Loucy (cell line): ENCODE results near the gene LAPTM5.

Source experiments
- H2AFZ ChIP-seq: fragments of 200-600 bp; sonication (generic); 2 replicates; pipeline ENCODE4 v1.6.0; 2016; ENCODE audit warnings: antibody characterized with exemption, mild to moderate bottlenecking, low read length, moderate library complexity
- H3F3A ChIP-seq: fragments of 200-600 bp; 2 replicates; pipeline ENCODE4 v1.6.0; 2016; ENCODE audit warnings: antibody characterized with exemption, low read depth, mild to moderate bottlenecking
- H3K27me3 ChIP-seq: fragments of 200-600 bp; sonication (generic); 2 replicates; pipeline ENCODE4 v1.6.1; 2014; ENCODE audit warnings: low read length, mild to moderate bottlenecking; ENCODE audit not compliant: insufficient read depth, poor library complexity, severe bottlenecking
- H3K36me3 ChIP-seq: fragments of 200-600 bp; sonication (generic); 2 replicates; pipeline ENCODE4 v1.6.1; 2016; ENCODE audit warnings: low read length; ENCODE audit not compliant: insufficient read depth
- H3K4me1 ChIP-seq: fragments of 200-600 bp; sonication (generic); 2 replicates; pipeline ENCODE4 v1.5.1; 2014; ENCODE audit warnings: low read length, mild to moderate bottlenecking; ENCODE audit not compliant: insufficient read depth, poor library complexity, severe bottlenecking
- H3K4me2 ChIP-seq: fragments of 200-600 bp; sonication (generic); 2 replicates; pipeline ENCODE4 v1.6.0; 2014; ENCODE audit warnings: antibody characterized with exemption, low read length, low read depth, mild to moderate bottlenecking; ENCODE audit not compliant: poor library complexity, severe bottlenecking
- H3K4me3 ChIP-seq: fragments of 200-600 bp; sonication (generic); 2 replicates; pipeline ENCODE4 v1.5.1; 2014; ENCODE audit warnings: low read length, mild to moderate bottlenecking, mixed read lengths; ENCODE audit not compliant: poor library complexity, severe bottlenecking
- H3K79me2 ChIP-seq: fragments of 200-600 bp; sonication (generic); 2 replicates; pipeline ENCODE4 v1.6.1; 2014; ENCODE audit warnings: low read length; ENCODE audit not compliant: insufficient read depth
- H3K9ac ChIP-seq: fragments of 200-600 bp; sonication (generic); 2 replicates; pipeline ENCODE4 v1.6.0; 2014; ENCODE audit warnings: mild to moderate bottlenecking, low read depth, low read length, moderate library complexity; ENCODE audit not compliant: poor library complexity, severe bottlenecking
- H3K9me2 ChIP-seq: fragments of 200-600 bp; sonication (generic); replicated peaks from 2 replicates; pipeline ENCODE4 v1.6.1; 2016; ENCODE audit warnings: low read depth, low read length, mixed read lengths
- H3K9me3 ChIP-seq: fragments of 200-600 bp; sonication (generic); 2 replicates; pipeline ENCODE4 v1.6.1; 2014; ENCODE audit warnings: mild to moderate bottlenecking, antibody characterized with exemption, low read length, low read depth; ENCODE audit not compliant: insufficient read depth
- H4K20me1 ChIP-seq: fragments of 200-600 bp; sonication (generic); 2 replicates; pipeline ENCODE4 v1.6.0; 2014; ENCODE audit warnings: antibody characterized with exemption, low read length, mild to moderate bottlenecking; ENCODE audit not compliant: insufficient read depth, poor library complexity, severe bottlenecking
- CTCF ChIP-seq: fragments of 200-600 bp; sonication (generic); conservative IDR thresholded peaks from 2 replicates; pipeline ENCODE4 v1.5.1; 2014; ENCODE audit warnings: mild to moderate bottlenecking, antibody characterized with exemption, low read length
- EZH2phosphoT487 ChIP-seq: fragments of 200-600 bp; IDR thresholded peaks from 2 replicates; pipeline ENCODE4 v1.6.1; 2018; ENCODE audit warnings: antibody characterized with exemption, mild to moderate bottlenecking, moderate library complexity, borderline replicate concordance

LAPTM5 gene

GRCh38 chr1:30738040-30738714, 19.4 kb downstream of the LAPTM5 start:
- peaks cover 95% of the 10 kb centered on the region for H3K36me3 ChIP-seq
- TF ChIP-seq EZH2phosphoT487: no peak
- no peak for TF ChIP-seq CTCF
- H4K20me1 ChIP-seq: peaks cover 35% of the 10 kb centered on the region
- no peak overlapping the region for H3K9ac ChIP-seq
- H3K4me1 ChIP-seq: peaks cover 6% of the 10 kb centered on the region
- H3K9me2 ChIP-seq: no peaks in the 10 kb centered on the region
- no peak overlapping the region for H3K4me2 ChIP-seq
- no peaks in the 10 kb centered on the region for H3K9me3 ChIP-seq
- H3F3A ChIP-seq: 0 out of 2 replicates have a peak, but pooled peaks cover under 1% of the 10 kb centered on the region
- H3K4me3 ChIP-seq: no peak overlapping the region
- peaks cover 28% of the 10 kb centered on the region for H3K79me2 ChIP-seq
- H2AFZ ChIP-seq: no peak overlapping the region
- no peaks in the 10 kb centered on the region for H3K27me3 ChIP-seq

GRCh38 chr1:30737357-30738039, 20.1 kb downstream of the LAPTM5 start:
- Histone ChIP-seq H3K79me2 (peaks cover 21% of the 10 kb centered on the region), H3K9me2 (no peaks in the 10 kb centered on the region), H3K9ac (no peak overlapping the region), H3K36me3 (peaks cover 99% of the 10 kb centered on the region), H3F3A (peaks cover 6% of the 10 kb centered on the region; the same call in 1 of the 2 replicates), H3K4me2 (no peak overlapping the region), H2AFZ (no peak overlapping the region), H4K20me1 (peaks cover 28% of the 10 kb centered on the region), H3K9me3 (no peaks in the 10 kb centered on the region), H3K4me3 (no peak overlapping the region), H3K4me1 (no peaks in the 10 kb centered on the region), H3K27me3 (no peaks in the 10 kb centered on the region)
- TF ChIP-seq EZH2phosphoT487: no peak
- no peak for TF ChIP-seq CTCF

- H3K9ac ChIP-seq: no peak overlapping the region
- no peak overlapping the region for H2AFZ ChIP-seq
- H3F3A ChIP-seq: peaks cover 6% of the 10 kb centered on the region; the same call in 1 of the 2 replicates
- H3K4me2 ChIP-seq: no peak overlapping the region
- peaks cover 12% of the 10 kb centered on the region for H4K20me1 ChIP-seq
- H3K36me3 ChIP-seq: peaks cover 85% of the 10 kb centered on the region
- TF ChIP-seq CTCF (no peak), EZH2phosphoT487 (no peak)
- no peaks in the 10 kb centered on the region for H3K4me1 ChIP-seq
- peaks cover 5% of the 10 kb centered on the region; the same call in 1 of the 2 replicates for H3K79me2 ChIP-seq
- no peaks in the 10 kb centered on the region for H3K9me2 ChIP-seq
- H3K27me3 ChIP-seq: no peaks in the 10 kb centered on the region
- no peaks in the 10 kb centered on the region for H3K9me3 ChIP-seq
- no peak overlapping the region for H3K4me3 ChIP-seq
Measured at GRCh38 chr1:30735668-30736498, 21.7 kb downstream of the LAPTM5 start.
